Body of pancreas (tissue), 4 donors: ENCODE measurements around the gene GDPD5. TPM values are rescaled to one million over a fixed set of nuclear protein-coding genes. Genes with fewer than 3 reads are reported as not detected.

Experiments used
- ATAC-seq: fragments of 150-250 bp; one replicate; pipeline ENCODE4 v1.9.1; 2016
- DNase-seq, 4 donors: peaks; one replicate each; pipeline ENCODE4 v3.0.0-alpha.2; 2019
- H3K27ac ChIP-seq, 4 donors: fragments of 200-600 bp; sonication (generic); 1 replicate in 3 of 4; 2 replicates in 1 of 4; pipeline versions ENCODE4 v1.5.1 to v1.6.1; 2016 to 2019; ENCODE audit warnings: mild to moderate bottlenecking in 1 of 4, mixed read lengths in 1 of 4, moderate library complexity in 1 of 4
- H3K27me3 ChIP-seq, 2 donors: fragments of 200-600 bp; sonication (generic); one replicate each; pipeline ENCODE4 v1.6.0; 2016; ENCODE audit warnings: mild to moderate bottlenecking in 1 of 2
- H3K36me3 ChIP-seq, 2 donors: fragments of 200-600 bp; sonication (generic); replicated peaks in 1 of 2; 2 replicates each; pipeline ENCODE4 v1.5.1; 2016; ENCODE audit warnings: low read depth in 2 of 2; ENCODE audit not compliant: insufficient read depth in 1 of 2
- H3K4me1 ChIP-seq: fragments of 200-600 bp; sonication (generic); one replicate; pipeline ENCODE4 v1.6.0; 2016
- H3K4me3 ChIP-seq, 2 donors: fragments of 200-600 bp; sonication (generic); 1 replicate in 1 of 2; 2 replicates in 1 of 2; pipeline ENCODE4 v1.5.1; 2016 to 2019
- H3K9me3 ChIP-seq, 3 donors: fragments of 200-600 bp; sonication (generic); 1 replicate in 2 of 3; 2 replicates in 1 of 3; pipeline ENCODE4 v1.5.1; 2016
- POLR2A ChIP-seq, 3 donors: fragments of 450-650 bp; IDR thresholded peaks; one replicate each; pipeline ENCODE4 v1.6.1; 2016; ENCODE audit warnings: antibody characterized with exemption in 3 of 3, mild to moderate bottlenecking in 2 of 3
- WGBS, 2 donors: methylation state at CpG; one replicate each; pipeline ENCODE4 v1.1.5; 2017; 5-methylcytosine and 5-hydroxymethylcytosine counted together
- intact Hi-C: fragments of 100-400 bp; cut with DNase I; formaldehyde crosslinking; loops from one replicate; pipeline ENCODE4 v1.15.1; 2023
- total RNA-seq, 2 donors: library from RNA; depleted of rRNA; stranded (reverse); fragments of >200 nt; gene quantifications; one replicate each; pipeline ENCODE4 v1.1.0, GENCODE V29; 2016
- TF ChIP-seq, protein P1 (sequence below), 7 experiments: fragments of 450-650 bp in 4 of 7; fragments of 200-600 bp in 3 of 7; sonication (generic) in 3 of 7; IDR thresholded peaks; one replicate each; pipeline ENCODE4 v1.5.1; 2016 to 2019; ENCODE audit warnings: antibody characterized with exemption in 7 of 7

GDPD5 gene
- total RNA-seq, 2 donors from 2014 or later: 29.6 to 73.2 TPM

DNA sequence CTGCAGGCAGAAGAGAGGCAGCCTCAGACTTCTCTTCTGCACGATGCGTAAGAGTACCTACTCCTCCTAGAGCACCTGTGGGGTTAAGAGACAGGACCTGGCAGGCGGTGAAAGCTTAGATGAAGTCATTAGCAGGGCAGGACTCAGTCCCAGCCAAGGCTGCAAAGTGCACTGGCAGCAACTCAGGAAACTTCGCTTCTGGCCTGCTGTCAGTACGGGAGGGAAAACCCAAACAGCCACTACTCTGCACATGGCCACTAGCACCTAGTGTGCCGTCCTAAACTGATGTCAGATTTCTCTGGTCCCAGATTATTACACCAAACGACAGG, 84.0 kb downstream of the GDPD5 start:
- intact Hi-C loops: no loop called here
- no peak overlapping the region for H3K4me3 ChIP-seq
- H3K36me3 ChIP-seq: peaks cover 0 to 1% of the 10 kb centered on the region in 2 donors
- ATAC-seq: no peak
- H3K4me1 ChIP-seq: no peaks in the 10 kb centered on the region
- DNase-seq: no peak
- WGBS, 2 donors: 80 to 89% methylated on average over 5 to 7 of the region's 7 CpGs
- TF ChIP-seq POLR2A (IDR thresholded peaks at IDR 0.05): no peak
- TF ChIP-seq, protein P1, sequence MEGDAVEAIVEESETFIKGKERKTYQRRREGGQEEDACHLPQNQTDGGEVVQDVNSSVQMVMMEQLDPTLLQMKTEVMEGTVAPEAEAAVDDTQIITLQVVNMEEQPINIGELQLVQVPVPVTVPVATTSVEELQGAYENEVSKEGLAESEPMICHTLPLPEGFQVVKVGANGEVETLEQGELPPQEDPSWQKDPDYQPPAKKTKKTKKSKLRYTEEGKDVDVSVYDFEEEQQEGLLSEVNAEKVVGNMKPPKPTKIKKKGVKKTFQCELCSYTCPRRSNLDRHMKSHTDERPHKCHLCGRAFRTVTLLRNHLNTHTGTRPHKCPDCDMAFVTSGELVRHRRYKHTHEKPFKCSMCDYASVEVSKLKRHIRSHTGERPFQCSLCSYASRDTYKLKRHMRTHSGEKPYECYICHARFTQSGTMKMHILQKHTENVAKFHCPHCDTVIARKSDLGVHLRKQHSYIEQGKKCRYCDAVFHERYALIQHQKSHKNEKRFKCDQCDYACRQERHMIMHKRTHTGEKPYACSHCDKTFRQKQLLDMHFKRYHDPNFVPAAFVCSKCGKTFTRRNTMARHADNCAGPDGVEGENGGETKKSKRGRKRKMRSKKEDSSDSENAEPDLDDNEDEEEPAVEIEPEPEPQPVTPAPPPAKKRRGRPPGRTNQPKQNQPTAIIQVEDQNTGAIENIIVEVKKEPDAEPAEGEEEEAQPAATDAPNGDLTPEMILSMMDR (IDR thresholded peaks at IDR 0.05): no peak
- H3K27me3 ChIP-seq: no peaks in the 10 kb centered on the region
- H3K9me3 ChIP-seq: no peaks in the 10 kb centered on the region
- H3K27ac ChIP-seq: no peak overlapping the region

DNA sequence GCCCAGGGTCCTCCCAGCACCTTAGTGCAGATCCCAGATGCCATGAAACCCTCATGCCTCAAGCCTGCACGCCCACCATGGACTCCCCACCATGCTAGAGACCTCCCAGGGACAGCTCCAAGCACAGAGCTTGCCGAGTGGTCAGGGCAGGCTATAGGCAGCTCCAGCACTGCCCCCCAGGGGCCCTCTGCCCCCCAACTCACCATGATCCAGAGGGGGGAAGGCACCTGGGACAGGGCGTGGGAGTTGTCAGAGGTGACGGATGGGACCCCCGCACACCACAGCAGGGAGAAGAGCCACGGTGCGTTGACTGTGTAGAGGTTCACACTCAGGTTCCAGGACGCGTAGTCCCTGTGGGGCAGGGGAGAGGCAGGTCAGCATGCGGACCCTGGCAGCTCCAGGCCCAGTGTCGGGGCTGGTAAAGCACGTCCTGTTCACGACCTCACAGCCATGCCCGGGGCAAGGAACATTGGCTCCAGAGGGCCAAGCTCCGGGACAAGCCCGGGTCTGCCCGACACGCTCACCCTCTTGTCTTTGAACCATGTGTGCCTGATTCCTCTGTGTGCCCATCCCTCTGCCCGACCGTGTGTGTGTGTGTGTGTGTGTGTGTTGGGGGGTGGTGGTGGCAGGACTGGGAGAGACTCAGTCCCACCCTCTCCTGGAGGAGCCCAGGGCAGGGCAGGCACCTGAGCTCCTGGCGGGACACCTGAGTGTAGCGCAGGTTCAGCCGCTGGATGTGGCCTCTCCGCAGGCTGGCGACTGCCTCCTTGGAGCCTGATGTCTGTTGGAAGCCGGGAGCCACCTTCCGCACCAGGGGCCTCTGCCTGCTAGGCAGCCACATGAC, 84.6 kb downstream of the GDPD5 start:
- DNase-seq (no peak), ATAC-seq (no peak)
- 86 to 98% methylated on average over 7 to 27 of the region's 27 CpGs for WGBS, 2 donors
- H3K27ac ChIP-seq: no peak overlapping the region
- intact Hi-C loops: no loop called here
- TF ChIP-seq POLR2A (IDR thresholded peaks at IDR 0.05): no peak
- TF ChIP-seq, protein P1 (IDR thresholded peaks at IDR 0.05): no peak
- no peaks in the 10 kb centered on the region for H3K27me3 ChIP-seq
- H3K4me1 ChIP-seq: no peaks in the 10 kb centered on the region
- H3K4me3 ChIP-seq: no peak overlapping the region
- H3K36me3 ChIP-seq: peaks cover 0 to 1% of the 10 kb centered on the region in 2 donors
- H3K9me3 ChIP-seq: no peaks in the 10 kb centered on the region

DNA sequence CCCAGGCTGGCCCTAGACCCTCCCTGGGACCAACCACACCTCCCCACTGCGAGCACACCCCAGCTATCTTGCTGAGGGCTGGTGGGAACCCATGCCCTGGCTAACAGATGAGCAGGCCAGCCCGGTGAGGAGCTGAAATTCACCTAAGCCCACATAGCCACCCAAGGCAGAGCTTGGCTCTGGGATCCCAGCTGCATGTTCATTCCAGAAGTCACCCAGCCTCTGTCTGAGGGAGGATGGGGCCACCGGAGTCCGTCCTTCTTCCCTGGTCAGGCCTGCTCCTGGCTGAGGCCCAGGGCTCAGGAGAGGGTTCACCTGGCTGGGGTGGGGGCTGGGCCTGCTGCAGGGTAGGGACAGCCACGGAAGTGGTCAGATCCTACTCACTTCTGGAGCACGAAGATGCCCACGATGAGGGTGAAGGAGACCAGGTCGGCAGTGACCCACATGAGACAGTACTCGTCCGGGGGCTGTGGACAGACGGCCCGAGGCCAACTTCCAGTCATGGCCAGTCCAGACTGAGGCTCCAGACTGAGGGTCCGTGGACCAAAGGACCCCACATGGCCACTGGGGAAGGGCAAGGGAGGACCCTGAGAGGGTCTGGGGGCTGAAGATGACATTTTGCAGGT, 86.1 kb downstream of the GDPD5 start:
- Histone ChIP-seq H3K4me3 (no peak overlapping the region), H3K36me3 (peaks cover 0 to 3% of the 10 kb centered on the region in 2 donors), H3K27me3 (no peaks in the 10 kb centered on the region), H3K27ac (no peak overlapping the region), H3K4me1 (no peaks in the 10 kb centered on the region), H3K9me3 (no peaks in the 10 kb centered on the region)
- no peak for ATAC-seq
- intact Hi-C loops: no loop called here
- WGBS, 2 donors: 83 to 89% methylated on average over 13 of the region's 13 CpGs
- DNase-seq: no peak
- TF ChIP-seq POLR2A (IDR thresholded peaks at IDR 0.05): no peak
- TF ChIP-seq, protein P1 (IDR thresholded peaks at IDR 0.05): no peak

DNA sequence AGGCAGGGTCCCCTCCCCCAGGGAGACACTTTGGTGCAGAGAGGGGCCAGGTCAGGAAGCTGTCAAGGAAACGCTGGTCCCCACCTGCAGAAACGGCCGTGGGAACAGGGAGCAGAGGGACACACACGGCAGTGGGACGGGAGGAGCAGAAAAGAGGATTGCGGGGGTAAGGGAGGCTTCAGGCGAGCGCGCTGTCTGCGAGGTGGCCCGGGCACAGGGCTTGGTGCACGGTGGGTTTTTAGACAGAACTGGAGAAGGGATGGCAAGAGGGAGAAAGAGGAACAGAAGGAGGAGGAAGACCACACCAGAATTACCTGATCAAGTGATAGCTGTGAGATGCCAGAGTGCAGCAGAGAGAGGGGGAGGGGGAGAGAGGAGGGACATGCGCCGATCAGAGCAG, 86.7 kb downstream of the GDPD5 start:
- Histone ChIP-seq H3K36me3 (peaks cover 0 to 3% of the 10 kb centered on the region in 2 donors), H3K4me1 (no peaks in the 10 kb centered on the region), H3K4me3 (no peak overlapping the region), H3K9me3 (no peaks in the 10 kb centered on the region), H3K27me3 (no peaks in the 10 kb centered on the region), H3K27ac (no peak overlapping the region)
- WGBS, 2 donors: 74 to 77% methylated on average over 14 of the region's 14 CpGs
- no peak for ATAC-seq
- TF ChIP-seq, protein P1 (IDR thresholded peaks at IDR 0.05): no peak
- no peak for TF ChIP-seq POLR2A (IDR thresholded peaks at IDR 0.05)
- intact Hi-C loops: no loop called here
- DNase-seq: no peak
